Endothelial cell of umbilical vein (primary cell): ENCODE data around the gene TSPAN14. TPM values are rescaled to one million over a fixed set of nuclear protein-coding genes. Genes with fewer than 3 reads are reported as not detected.
A peak's percentile ranks its signal among the peaks of the same experiment; 100 is the strongest.

Experiments
- BruUV-seq: library from RNA; stranded (reverse); fragments of 400-500 nt; replicated peaks from 2 replicates; lab custom pipeline; 2021; lab: Mats Ljungman, UMichigan
- CTCF ChIA-PET: fragments of 300-600, 350-600 bp; sonication (Branson Sonifier 250); formaldehyde crosslinking; loops from one replicate; lab custom pipeline; 2021; ENCODE audit warnings: antibody characterized with exemption, inconsistent platforms; lab: Charles Lee
- POLR2A ChIA-PET: fragments of 300-600, 350-600 bp; sonication (Branson Sonifier 250); formaldehyde crosslinking; loops from one replicate; lab custom pipeline; 2021; ENCODE audit warnings: antibody characterized with exemption, inconsistent platforms; lab: Charles Lee
- DNase-seq: peaks from one replicate; pipeline ENCODE4 v3.0.0-alpha.2; 2011; ENCODE audit warnings: low read depth, low spot score
- FAIRE-seq: peaks from 2 replicates; lab custom pipeline; 2011; peaks lifted over from hg19 to GRCh38; lab: Jason Lieb, UNC
- H2AFZ ChIP-seq: 2 replicates; pipeline ENCODE4 v1.6.0; 2012; ENCODE audit warnings: low read depth, low read length, control low read depth, inconsistent platforms
- H3K27ac ChIP-seq: 2 replicates; pipeline ENCODE4 v1.5.1; 2011; ENCODE audit warnings: low read depth, mild to moderate bottlenecking, control low read depth, low read length, moderate library complexity; ENCODE audit not compliant: insufficient read depth
- H3K27me3 ChIP-seq, 2 experiments: 2 replicates each; pipeline versions ENCODE4 v1.6.0 to v1.6.1; 2011; ENCODE audit warnings: low read length in 2 of 2, mixed read lengths in 1 of 2; ENCODE audit not compliant: control insufficient read depth in 2 of 2, insufficient read depth in 2 of 2
- H3K36me3 ChIP-seq, 2 experiments: 2 replicates in 1 of 2; 3 replicates in 1 of 2; pipeline ENCODE4 v1.5.1; 2011; ENCODE audit warnings: low read length in 2 of 2, mild to moderate bottlenecking in 1 of 2, moderate library complexity in 1 of 2; ENCODE audit not compliant: control insufficient read depth in 2 of 2, insufficient read depth in 2 of 2; ENCODE audit errors: extremely low read depth in 1 of 2
- H3K4me1 ChIP-seq: 3 replicates; pipeline ENCODE4 v1.5.1; 2011; ENCODE audit warnings: mild to moderate bottlenecking, low read length; ENCODE audit not compliant: control insufficient read depth, insufficient read depth; ENCODE audit errors: extremely low read depth
- H3K4me2 ChIP-seq: 2 replicates; pipeline ENCODE4 v1.6.1; 2011; ENCODE audit warnings: low read length, control low read depth, mixed read lengths; ENCODE audit not compliant: insufficient read depth
- H3K4me3 ChIP-seq, 3 experiments: fragments of 200-600 bp in 1 of 3; sonication (generic), shearing (Covaris generic) in 1 of 3; replicated peaks in 1 of 3; 2 replicates each; pipeline ENCODE4 v1.5.1; 2011 to 2016; ENCODE audit warnings: control low read depth in 3 of 3, low read length in 3 of 3, mild to moderate bottlenecking in 2 of 3, inconsistent platforms in 1 of 3, low read depth in 1 of 3, moderate library complexity in 1 of 3; ENCODE audit not compliant: insufficient read depth in 1 of 3
- H3K79me2 ChIP-seq: 2 replicates; pipeline ENCODE4 v1.6.0; 2012; ENCODE audit warnings: low read length, inconsistent platforms; ENCODE audit not compliant: control insufficient read depth, insufficient read depth
- H3K9ac ChIP-seq: replicated peaks from 2 replicates; pipeline ENCODE3; 2011; ENCODE audit warnings: low read length, control low read depth; ENCODE audit not compliant: insufficient read depth; ENCODE audit errors: extremely low read depth
- H3K9me1 ChIP-seq: replicated peaks from 3 replicates; pipeline ENCODE4 v1.6.0; 2011; ENCODE audit warnings: mild to moderate bottlenecking, low read length; ENCODE audit not compliant: control insufficient read depth, insufficient read depth; ENCODE audit errors: extremely low read depth
- H3K9me3 ChIP-seq: replicated peaks from 2 replicates; pipeline ENCODE4 v1.5.1; 2012; ENCODE audit warnings: low read length, inconsistent platforms; ENCODE audit not compliant: control insufficient read depth, insufficient read depth
- H4K20me1 ChIP-seq: replicated peaks from 2 replicates; pipeline ENCODE3; 2011; ENCODE audit warnings: mild to moderate bottlenecking, low read length; ENCODE audit not compliant: control insufficient read depth, insufficient read depth; ENCODE audit errors: extremely low read depth
- CTCF ChIP-seq, 2 donors: IDR thresholded peaks; 1 replicate in 1 of 2; 2 replicates in 1 of 2; pipeline ENCODE4 v1.5.1; 2011; ENCODE audit warnings: low read length in 2 of 2, mild to moderate bottlenecking in 2 of 2, moderate library complexity in 2 of 2, control low read depth in 1 of 2, inconsistent platforms in 1 of 2, low read depth in 1 of 2; ENCODE audit not compliant: insufficient read depth in 1 of 2; ENCODE audit errors: extremely low read depth in 1 of 2
- EZH2 ChIP-seq: IDR thresholded peaks from 2 replicates; pipeline ENCODE4 v1.6.1; 2012; ENCODE audit warnings: borderline replicate concordance, low read depth, mild to moderate bottlenecking, moderate library complexity, low read length, inconsistent platforms; ENCODE audit not compliant: severe bottlenecking
- FOS ChIP-seq: IDR thresholded peaks from 2 replicates; pipeline ENCODE4 v1.6.1; 2011; ENCODE audit warnings: mild to moderate bottlenecking, low read length, moderate library complexity, borderline replicate concordance; ENCODE audit not compliant: insufficient read depth
- GATA2 ChIP-seq: IDR thresholded peaks from 2 replicates; pipeline ENCODE4 v1.7.0; 2011; ENCODE audit warnings: low read depth, mild to moderate bottlenecking, moderate library complexity, mixed read lengths, low read length; ENCODE audit not compliant: insufficient read length, insufficient read depth
- JUN ChIP-seq: IDR thresholded peaks from 2 replicates; pipeline ENCODE4 v1.6.1; 2011; ENCODE audit warnings: borderline replicate concordance, low read depth; ENCODE audit not compliant: insufficient read length, insufficient read depth
- MAX ChIP-seq: IDR thresholded peaks from 2 replicates; pipeline ENCODE4 v1.6.1; 2011; ENCODE audit not compliant: insufficient read depth, insufficient read length
- MYC ChIP-seq: IDR thresholded peaks from one replicate; pipeline ENCODE4 v1.6.1; 2011; ENCODE audit warnings: mild to moderate bottlenecking, low read depth, low read length
- POLR2A ChIP-seq: IDR thresholded peaks from 2 replicates; pipeline ENCODE4 v1.6.1; 2012; ENCODE audit warnings: low read depth, mild to moderate bottlenecking, control low read depth, low read length
- POLR2AphosphoS5 ChIP-seq: IDR thresholded peaks from 2 replicates; pipeline ENCODE4 v1.6.1; 2012; ENCODE audit warnings: low read depth, mild to moderate bottlenecking, control low read depth, low read length, moderate library complexity; ENCODE audit not compliant: insufficient read depth
- dilution Hi-C: fragments of 300-500 bp; cut with MboI; formaldehyde crosslinking; loops from one replicate; pipeline ENCODE4 v1.15.0; 2019; ENCODE audit warnings: low sequenced_read_pairs; ENCODE audit not compliant: extremely low pct_ligation_motif_present
- intact Hi-C: fragments of 100-400 bp; cut with micrococcal nuclease; formaldehyde crosslinking; loops from one replicate; pipeline ENCODE4 v1.10.0; 2022
- polyA plus RNA-seq, 4 experiments: library from polyadenylated mRNA; depleted of rRNA in 3 of 4; stranded (reverse) in 3 of 4; unstranded in 1 of 4; fragments of >200 nt; gene quantifications; 2 replicates each; pipeline versions ENCODE4 v1.2.1 to v1.2.3, GENCODE V29; 2011 to 2012; ENCODE audit warnings: missing spikeins in 1 of 4
- total RNA-seq: library from RNA; stranded (reverse); gene quantifications from 2 replicates; pipeline ENCODE4 v1.2.3, GENCODE V29; 2021

The TSPAN14 gene
- total and polyA plus RNA-seq, 2 donors (not counting 3 experiments of a cell fraction or from before 2014, with no cell fraction given) = 210 to 242 TPM

DNA sequence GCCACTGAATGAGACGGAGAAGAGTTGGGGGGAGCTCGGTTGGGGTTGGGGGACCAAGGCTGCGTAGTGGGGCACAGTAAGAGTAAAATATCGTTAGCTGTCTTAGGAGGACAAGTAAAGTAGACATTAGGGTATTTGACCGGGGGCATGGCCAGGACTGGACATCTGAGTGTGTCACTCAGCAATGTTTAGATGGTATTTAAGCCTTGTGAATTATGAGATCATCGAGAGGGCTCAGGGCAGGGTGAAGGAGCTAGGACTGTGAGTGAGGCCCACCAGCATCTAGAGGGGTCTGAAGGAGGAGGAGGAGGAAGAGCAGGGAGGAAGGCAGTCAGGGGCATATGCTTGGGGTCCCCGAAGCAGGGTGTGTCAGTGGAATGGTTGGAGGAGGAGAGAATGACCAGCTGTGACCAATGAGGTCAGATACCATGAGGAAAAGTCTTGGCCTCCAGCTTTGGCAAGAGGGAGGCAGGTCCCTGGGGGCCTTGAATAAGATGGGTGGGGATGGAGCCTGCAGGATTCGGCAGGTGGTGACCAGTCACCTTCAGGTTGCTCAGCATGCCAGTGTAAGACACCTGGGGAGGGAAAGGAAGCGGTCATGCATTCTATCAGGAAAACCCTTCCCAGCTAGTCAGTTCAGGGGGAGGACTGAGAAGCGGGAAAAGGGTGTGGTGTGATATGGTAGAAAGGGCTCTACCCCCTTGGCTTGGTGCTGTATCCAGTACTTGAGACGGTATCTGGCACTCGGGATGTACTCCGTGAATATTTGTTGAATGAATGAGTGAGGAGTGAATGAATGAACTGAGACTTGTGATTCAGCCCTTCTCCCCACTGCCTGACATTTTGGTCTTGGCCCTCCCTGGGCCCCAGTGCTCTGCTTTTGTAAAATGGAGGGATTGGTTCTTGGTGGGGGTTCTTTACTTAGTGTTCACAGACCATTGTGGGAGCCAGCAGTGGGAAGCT is 48.8 kb downstream of the TSPAN14 start:
- H3K4me2 ChIP-seq = no peak overlapping the region
- no peaks in the 10 kb centered on the region for H3K9me3 ChIP-seq
- dilution Hi-C loops = no loop called here
- DNase-seq (no peak), FAIRE-seq (no peak)
- no peak overlapping the region for H2AFZ ChIP-seq
- H3K27ac ChIP-seq = peak overlapping the region; percentile 96
- no peak overlapping the region for H3K4me3 ChIP-seq
- intact Hi-C loops = no loop called here
- H3K36me3 ChIP-seq = peaks cover 0 to 4% of the 10 kb centered on the region in 2 experiments
- H3K79me2 ChIP-seq = peaks cover 82% of the 10 kb centered on the region
- TF ChIP-seq POLR2AphosphoS5 (peak; percentile 21), POLR2A (no peak), JUN (no peak), MYC (no peak)
- BruUV-seq = no TSS peak
- no peaks in the 10 kb centered on the region for H3K27me3 ChIP-seq
- H3K9ac ChIP-seq = no peak overlapping the region
- H3K9me1 ChIP-seq = no peaks in the 10 kb centered on the region
- peaks cover 96% of the 10 kb centered on the region for H3K4me1 ChIP-seq
- no peaks in the 10 kb centered on the region for H4K20me1 ChIP-seq
- CTCF ChIA-PET = interaction anchor here (1.1 to 21.9 kb wide), 3 partner anchors 13 to 89 kb away, joined by 3 to 1118 read pairs (median 7); partner anchors contain the start of gene TSPAN14
- POLR2A ChIA-PET = interaction anchor here (0.6 kb wide), 2 partner anchors 26 to 92 kb away, joined by 3 to 5 read pairs; no protein-coding TSS in a partner anchor

- ChIA-PET CTCF (interaction anchor here (1.1 to 21.9 kb wide), 6 partner anchors 13 to 122 kb away, joined by 3 to 1118 read pairs (median 15); partner anchors contain the start of gene TSPAN14), POLR2A (interaction anchor here (0.6 to 0.8 kb wide), 2 partner anchors 17 to 27 kb away, joined by 5 to 7 read pairs; no protein-coding TSS in a partner anchor)
- H3K9ac ChIP-seq = no peak overlapping the region
- TF ChIP-seq MYC (no peak), POLR2A (no peak), FOS (no peak), CTCF (IDR thresholded peaks at IDR 0.05; ENCODE audit: extremely low read depth in 1 of 2, insufficient read depth in 1 of 2, low read depth in 1 of 2, low read length in 2 of 2) (no peak), EZH2 (no peak), POLR2AphosphoS5 (no peak), MAX (no peak), GATA2 (no peak), JUN (no peak)
- H3K9me3 ChIP-seq = no peaks in the 10 kb centered on the region
- dilution Hi-C loops = no loop called here
- no peaks in the 10 kb centered on the region for H3K9me1 ChIP-seq
- no peaks in the 10 kb centered on the region for H3K27me3 ChIP-seq
- H3K79me2 ChIP-seq = peaks cover 79% of the 10 kb centered on the region
- H4K20me1 ChIP-seq = no peaks in the 10 kb centered on the region
- no peak overlapping the region for H3K4me2 ChIP-seq
- DNase-seq = no peak
- no TSS peak for BruUV-seq
- peak; percentile 72 for FAIRE-seq
- H3K27ac ChIP-seq = peak overlapping the region; percentile 96
- peaks cover 3 to 7% of the 10 kb centered on the region in 2 experiments for H3K36me3 ChIP-seq
- H3K4me3 ChIP-seq = no peak overlapping the region
- H3K4me1 ChIP-seq = peaks cover 94% of the 10 kb centered on the region
- intact Hi-C loops = no loop called here
- no peak overlapping the region for H2AFZ ChIP-seq
Observed at GRCh38 chr10:80503584-80504157, 49.6 kb downstream of the TSPAN14 start.
